Gastroesophageal sphincter (tissue), 3 donors: ENCODE results near the gene SQSTM1.

Experiments
- EP300 ChIP-seq: sonication (generic); formaldehyde crosslinking; IDR thresholded peaks from one replicate; pipeline ENCODE4 v1.6.1; 2017; ENCODE audit warnings: antibody characterized with exemption, mild to moderate bottlenecking
- POLR2A ChIP-seq, 2 donors: fragments of 450-650 bp; IDR thresholded peaks; one replicate each; pipeline ENCODE4 v1.6.1; 2017; ENCODE audit warnings: antibody characterized with exemption in 2 of 2, mild to moderate bottlenecking in 2 of 2, moderate library complexity in 1 of 2
- TF ChIP-seq, protein P1 (sequence below), 4 experiments: fragments of 200-600 bp in 2 of 4; fragments of 450-650 bp in 2 of 4; sonication (generic) in 1 of 4; IDR thresholded peaks; one replicate each; pipeline ENCODE4 v1.5.1; 2017 to 2019; ENCODE audit warnings: antibody characterized with exemption in 4 of 4, mild to moderate bottlenecking in 2 of 4, moderate library complexity in 2 of 4

DNA sequence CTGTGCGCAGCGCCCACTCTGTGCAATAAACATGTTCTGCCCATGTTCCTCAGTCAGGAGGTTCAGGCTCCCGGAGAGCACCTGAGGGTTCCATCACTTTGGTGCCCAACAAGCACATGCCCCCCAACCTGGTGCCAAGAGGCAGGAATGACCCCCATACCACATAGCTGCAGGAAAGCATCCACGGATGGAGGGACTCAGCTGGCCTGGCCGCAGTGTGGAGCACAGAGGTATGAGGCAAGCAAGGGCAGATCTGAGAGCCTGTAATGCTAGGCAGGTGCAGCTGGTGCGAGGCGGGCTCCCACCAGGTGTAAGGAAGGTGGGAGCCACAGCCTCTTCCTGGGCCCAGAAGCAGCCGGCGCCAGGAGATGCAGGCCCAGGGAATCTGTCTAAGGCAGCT is 42.2 kb downstream of the SQSTM1 start:
- TF ChIP-seq, protein P1, sequence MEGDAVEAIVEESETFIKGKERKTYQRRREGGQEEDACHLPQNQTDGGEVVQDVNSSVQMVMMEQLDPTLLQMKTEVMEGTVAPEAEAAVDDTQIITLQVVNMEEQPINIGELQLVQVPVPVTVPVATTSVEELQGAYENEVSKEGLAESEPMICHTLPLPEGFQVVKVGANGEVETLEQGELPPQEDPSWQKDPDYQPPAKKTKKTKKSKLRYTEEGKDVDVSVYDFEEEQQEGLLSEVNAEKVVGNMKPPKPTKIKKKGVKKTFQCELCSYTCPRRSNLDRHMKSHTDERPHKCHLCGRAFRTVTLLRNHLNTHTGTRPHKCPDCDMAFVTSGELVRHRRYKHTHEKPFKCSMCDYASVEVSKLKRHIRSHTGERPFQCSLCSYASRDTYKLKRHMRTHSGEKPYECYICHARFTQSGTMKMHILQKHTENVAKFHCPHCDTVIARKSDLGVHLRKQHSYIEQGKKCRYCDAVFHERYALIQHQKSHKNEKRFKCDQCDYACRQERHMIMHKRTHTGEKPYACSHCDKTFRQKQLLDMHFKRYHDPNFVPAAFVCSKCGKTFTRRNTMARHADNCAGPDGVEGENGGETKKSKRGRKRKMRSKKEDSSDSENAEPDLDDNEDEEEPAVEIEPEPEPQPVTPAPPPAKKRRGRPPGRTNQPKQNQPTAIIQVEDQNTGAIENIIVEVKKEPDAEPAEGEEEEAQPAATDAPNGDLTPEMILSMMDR (IDR thresholded peaks at IDR 0.05): no peak
- no peak for TF ChIP-seq EP300
- TF ChIP-seq POLR2A (IDR thresholded peaks at IDR 0.05): no peak
